ENCODE results near the gene ASCC3.

Gene ASCC3

GRCh38 chr6:100915876-100916275 is 34.7 kb upstream of the ASCC3 start:
- TF ChIP-seq, protein P1, sequence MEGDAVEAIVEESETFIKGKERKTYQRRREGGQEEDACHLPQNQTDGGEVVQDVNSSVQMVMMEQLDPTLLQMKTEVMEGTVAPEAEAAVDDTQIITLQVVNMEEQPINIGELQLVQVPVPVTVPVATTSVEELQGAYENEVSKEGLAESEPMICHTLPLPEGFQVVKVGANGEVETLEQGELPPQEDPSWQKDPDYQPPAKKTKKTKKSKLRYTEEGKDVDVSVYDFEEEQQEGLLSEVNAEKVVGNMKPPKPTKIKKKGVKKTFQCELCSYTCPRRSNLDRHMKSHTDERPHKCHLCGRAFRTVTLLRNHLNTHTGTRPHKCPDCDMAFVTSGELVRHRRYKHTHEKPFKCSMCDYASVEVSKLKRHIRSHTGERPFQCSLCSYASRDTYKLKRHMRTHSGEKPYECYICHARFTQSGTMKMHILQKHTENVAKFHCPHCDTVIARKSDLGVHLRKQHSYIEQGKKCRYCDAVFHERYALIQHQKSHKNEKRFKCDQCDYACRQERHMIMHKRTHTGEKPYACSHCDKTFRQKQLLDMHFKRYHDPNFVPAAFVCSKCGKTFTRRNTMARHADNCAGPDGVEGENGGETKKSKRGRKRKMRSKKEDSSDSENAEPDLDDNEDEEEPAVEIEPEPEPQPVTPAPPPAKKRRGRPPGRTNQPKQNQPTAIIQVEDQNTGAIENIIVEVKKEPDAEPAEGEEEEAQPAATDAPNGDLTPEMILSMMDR (IDR thresholded peaks at IDR 0.05; ENCODE audit: insufficient read depth, low read depth, low read length, missing control alignments), result no peak
- DNase-seq (ENCODE audit: low read depth), result no peak
- H3K4me3 ChIP-seq (ENCODE audit: low read depth, low read length), result no peak overlapping the region

DNA sequence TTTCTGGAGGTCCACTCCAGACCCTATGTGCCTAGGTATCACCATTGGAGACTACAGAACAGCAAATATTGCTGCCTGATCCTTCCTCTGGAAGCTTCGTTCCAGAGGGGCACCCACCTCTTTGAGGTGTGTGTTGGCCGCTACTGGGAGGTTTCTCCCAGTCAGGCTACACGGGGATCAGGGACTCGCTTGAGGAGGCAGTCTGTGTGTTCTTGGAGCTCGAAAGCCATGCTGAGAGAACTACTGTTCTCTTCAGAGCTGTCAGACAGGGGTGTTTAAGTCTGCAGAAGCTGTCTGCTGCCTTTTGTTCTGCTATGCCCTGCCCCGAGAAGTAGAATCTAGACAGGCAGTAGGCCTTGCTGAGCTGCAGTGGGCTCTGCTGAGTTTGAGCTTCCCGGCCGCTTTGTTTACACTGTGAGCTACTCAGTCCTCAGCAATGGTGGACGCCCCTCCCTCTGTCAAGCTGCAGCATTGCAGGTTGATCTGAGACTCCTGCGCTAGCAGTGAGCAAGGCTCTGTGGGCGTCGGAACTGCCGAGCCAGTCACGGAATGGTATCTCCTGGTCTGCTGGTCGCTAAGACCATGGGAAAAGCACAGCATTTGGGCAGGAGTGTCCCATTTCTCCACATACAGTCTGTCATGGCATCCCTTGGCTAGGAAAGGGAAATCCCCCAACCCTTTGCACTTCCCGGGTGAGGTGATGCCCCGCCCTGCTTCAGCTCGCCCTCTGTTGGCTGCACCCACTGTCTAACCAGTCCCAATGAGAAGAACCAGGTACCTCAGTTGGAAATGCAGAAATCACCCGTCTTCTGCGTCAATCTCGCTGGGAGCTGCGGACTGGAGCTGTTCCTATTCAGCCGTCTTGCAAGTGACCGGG is 32.5 kb upstream of the ASCC3 start:
- H3K4me3 ChIP-seq (ENCODE audit: low read depth, low read length), result no peak overlapping the region
- DNase-seq (ENCODE audit: low read depth), result no peak

GRCh38 chr6:100906325-100906724 is 25.2 kb upstream of the ASCC3 start:
- no peak for DNase-seq (ENCODE audit: low read depth)
- no peak overlapping the region for H3K4me3 ChIP-seq (ENCODE audit: low read depth, low read length)

More for the DNA sequence above, 32.5 kb upstream of the ASCC3 start:
- TF ChIP-seq, protein P1 (IDR thresholded peaks at IDR 0.05; ENCODE audit: insufficient read depth, low read depth, low read length, missing control alignments), result no peak

GRCh38 chr6:100905067-100905466 is 23.9 kb upstream of the ASCC3 start:
- DNase-seq (ENCODE audit: low read depth), result no peak
- TF ChIP-seq, protein P1 (IDR thresholded peaks at IDR 0.05; ENCODE audit: insufficient read depth, low read depth, low read length, missing control alignments), result no peak
- H3K4me3 ChIP-seq (ENCODE audit: low read depth, low read length), result no peak overlapping the region

More at GRCh38 chr6:100906325-100906724, 25.2 kb upstream of the ASCC3 start:
- TF ChIP-seq, protein P1 (IDR thresholded peaks at IDR 0.05; ENCODE audit: insufficient read depth, low read depth, low read length, missing control alignments), result no peak

- H3K4me3 ChIP-seq (ENCODE audit: low read depth, low read length), result no peak overlapping the region
- TF ChIP-seq, protein P1 (IDR thresholded peaks at IDR 0.05; ENCODE audit: insufficient read depth, low read depth, low read length, missing control alignments), result no peak
- DNase-seq (ENCODE audit: low read depth), result no peak
Observed at GRCh38 chr6:100904316-100904715, 23.2 kb upstream of the ASCC3 start.

DNA sequence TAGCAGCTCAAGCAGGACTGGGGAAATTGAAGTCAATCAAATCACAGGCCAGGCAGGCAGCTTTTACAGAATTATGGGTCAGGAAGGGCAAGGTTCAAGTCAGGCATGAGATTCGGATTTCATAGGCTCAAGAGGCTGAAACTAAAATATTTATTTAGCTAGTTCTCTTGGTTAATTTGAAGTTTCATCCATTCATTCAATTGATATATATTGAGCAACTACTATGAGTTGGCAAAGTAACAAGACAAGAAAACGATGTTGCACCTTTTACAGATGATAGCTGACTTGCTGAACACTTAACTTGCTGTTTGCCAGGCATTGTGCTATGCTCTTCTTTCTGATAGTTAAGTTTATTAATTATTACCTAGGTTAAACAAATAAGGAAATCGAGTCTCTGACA is 20.5 kb upstream of the ASCC3 start:
- no peak for DNase-seq (ENCODE audit: low read depth)
- H3K4me3 ChIP-seq (ENCODE audit: low read depth, low read length), result no peak overlapping the region
- TF ChIP-seq, protein P1 (IDR thresholded peaks at IDR 0.05; ENCODE audit: insufficient read depth, low read depth, low read length, missing control alignments), result no peak
